ENCODE results near the gene CCDC73. TPM values are rescaled to one million over a fixed set of nuclear protein-coding genes. Genes with fewer than 3 reads are reported as not detected.
"Not testable (repeated sequence)": the region's sequence is repeated elsewhere in the genome, so short reads cannot be mapped to it uniquely, and the experiment has no call there.

The CCDC73 gene
- total RNA-seq, 4 donors from 2014 or later: not detected

GRCh38 chr11:32786811-32787210 lies 7.7 kb downstream of the CCDC73 start:
- TF ChIP-seq CTCF (IDR thresholded peaks at IDR 0.05 in 4 of 5, conservative IDR thresholded peaks at IDR 0.05 in 1 of 5): no peak
- TF ChIP-seq POLR2A (IDR thresholded peaks at IDR 0.05): no peak
- no peak overlapping the region for H3K27ac ChIP-seq
- intact Hi-C loops (cut with DNase I; ENCODE audit: low total_unique reads): no loop called here
- no peaks in the 10 kb centered on the region for H3K4me1 ChIP-seq
- in situ Hi-C loops (cut with MboI; ENCODE audit: low sequenced_read_pairs in 4 of 4): loop anchor here in 1 of 4 donors (25.0 kb wide), 1 partner anchor 475 kb away; no protein-coding TSS in a partner anchor
- ATAC-seq (no peak), DNase-seq (no peak)
- H3K27me3 ChIP-seq: no peaks in the 10 kb centered on the region
- H3K36me3 ChIP-seq: no peaks in the 10 kb centered on the region
- no peaks in the 10 kb centered on the region for H3K9me3 ChIP-seq
- H3K4me3 ChIP-seq: no peak overlapping the region

- H3K4me3 ChIP-seq: no peak overlapping the region
- H3K27ac ChIP-seq: no peak overlapping the region
- no peaks in the 10 kb centered on the region for H3K27me3 ChIP-seq
- no peaks in the 10 kb centered on the region for H3K9me3 ChIP-seq
- intact Hi-C loops (cut with DNase I; ENCODE audit: low total_unique reads) (no loop called here), in situ Hi-C loops (cut with MboI; ENCODE audit: low sequenced_read_pairs in 4 of 4) (loop anchor here in 1 of 4 donors (25.0 kb wide), 1 partner anchor 473 kb away; no protein-coding TSS in a partner anchor)
- no peak for ATAC-seq
- no peaks in the 10 kb centered on the region for H3K36me3 ChIP-seq
- H3K4me1 ChIP-seq: no peaks in the 10 kb centered on the region
- no peak for DNase-seq
- TF ChIP-seq CTCF (IDR thresholded peaks at IDR 0.05 in 4 of 5, conservative IDR thresholded peaks at IDR 0.05 in 1 of 5) (no peak), POLR2A (IDR thresholded peaks at IDR 0.05) (no peak)
Observed at GRCh38 chr11:32785262-32785661, 9.2 kb downstream of the CCDC73 start.

GRCh38 chr11:32781721-32782120 lies 12.7 kb downstream of the CCDC73 start:
- no peaks in the 10 kb centered on the region for H3K4me1 ChIP-seq
- no peak overlapping the region for H3K27ac ChIP-seq
- in situ Hi-C loops (cut with MboI; ENCODE audit: low sequenced_read_pairs in 4 of 4): loop anchor here in 1 of 4 donors (25.0 kb wide), 1 partner anchor 469 kb away; no protein-coding TSS in a partner anchor
- DNase-seq (no peak), ATAC-seq (no peak)
- no peaks in the 10 kb centered on the region for H3K36me3 ChIP-seq
- no peak overlapping the region for H3K4me3 ChIP-seq
- H3K27me3 ChIP-seq: no peaks in the 10 kb centered on the region
- TF ChIP-seq POLR2A (IDR thresholded peaks at IDR 0.05) (no peak), CTCF (IDR thresholded peaks at IDR 0.05 in 4 of 5, conservative IDR thresholded peaks at IDR 0.05 in 1 of 5) (no peak)
- intact Hi-C loops (cut with DNase I; ENCODE audit: low total_unique reads): no loop called here
- H3K9me3 ChIP-seq: no peaks in the 10 kb centered on the region

GRCh38 chr11:32780839-32781238 lies 13.6 kb downstream of the CCDC73 start:
- ATAC-seq: not testable (repeated sequence)

GRCh38 chr11:32779136-32779535 lies 15.3 kb downstream of the CCDC73 start:
- intact Hi-C loops (cut with DNase I; ENCODE audit: low total_unique reads): no loop called here
- Histone ChIP-seq H3K4me3 (no peak overlapping the region), H3K9me3 (no peaks in the 10 kb centered on the region), H3K27me3 (no peaks in the 10 kb centered on the region), H3K27ac (no peak overlapping the region), H3K36me3 (no peaks in the 10 kb centered on the region), H3K4me1 (no peaks in the 10 kb centered on the region)
- no peak for ATAC-seq
- no peak for DNase-seq
- in situ Hi-C loops (cut with MboI; ENCODE audit: low sequenced_read_pairs in 4 of 4): loop anchor here in 1 of 4 donors (25.0 kb wide), 1 partner anchor 467 kb away; no protein-coding TSS in a partner anchor
- TF ChIP-seq POLR2A (IDR thresholded peaks at IDR 0.05): no peak
- TF ChIP-seq CTCF (IDR thresholded peaks at IDR 0.05 in 4 of 5, conservative IDR thresholded peaks at IDR 0.05 in 1 of 5): no peak

More at GRCh38 chr11:32780839-32781238, 13.6 kb downstream of the CCDC73 start:
- in situ Hi-C loops (cut with MboI; ENCODE audit: low sequenced_read_pairs in 4 of 4): loop anchor here in 1 of 4 donors (25.0 kb wide), 1 partner anchor 469 kb away; no protein-coding TSS in a partner anchor
- H3K4me1 ChIP-seq; DNase-seq; H3K27me3 ChIP-seq; H3K4me3 ChIP-seq; H3K27ac ChIP-seq; H3K9me3 ChIP-seq; intact Hi-C loops (cut with DNase I; ENCODE audit: low total_unique reads); H3K36me3 ChIP-seq: not testable (repeated sequence)
